GM12878 (cell line): ENCODE data around the gene METTL4.

Source experiments
- RAD21 ChIP-seq: IDR thresholded peaks from 2 replicates; pipeline ENCODE4 v1.6.1; 2011; ENCODE audit warnings: mild to moderate bottlenecking, low read depth, low read length, moderate library complexity; ENCODE audit not compliant: insufficient read depth
- SIX5 ChIP-seq: IDR thresholded peaks from 2 replicates; pipeline ENCODE4 v1.6.1; 2011; ENCODE audit warnings: mild to moderate bottlenecking, low read depth, low read length, moderate library complexity; ENCODE audit not compliant: severe bottlenecking
- TF ChIP-seq, protein P1 (sequence below), 3 experiments: IDR thresholded peaks in 2 of 3; conservative IDR thresholded peaks in 1 of 3; 2 replicates each; pipeline ENCODE4 v1.5.1; 2011; ENCODE audit warnings: low read depth in 3 of 3, low read length in 3 of 3, mild to moderate bottlenecking in 3 of 3, control low read depth in 2 of 3, moderate library complexity in 2 of 3, inconsistent platforms in 1 of 3, mixed read lengths in 1 of 3; ENCODE audit not compliant: control insufficient read depth in 2 of 3, insufficient read depth in 1 of 3; ENCODE audit errors: extremely low read depth in 1 of 3

DNA sequence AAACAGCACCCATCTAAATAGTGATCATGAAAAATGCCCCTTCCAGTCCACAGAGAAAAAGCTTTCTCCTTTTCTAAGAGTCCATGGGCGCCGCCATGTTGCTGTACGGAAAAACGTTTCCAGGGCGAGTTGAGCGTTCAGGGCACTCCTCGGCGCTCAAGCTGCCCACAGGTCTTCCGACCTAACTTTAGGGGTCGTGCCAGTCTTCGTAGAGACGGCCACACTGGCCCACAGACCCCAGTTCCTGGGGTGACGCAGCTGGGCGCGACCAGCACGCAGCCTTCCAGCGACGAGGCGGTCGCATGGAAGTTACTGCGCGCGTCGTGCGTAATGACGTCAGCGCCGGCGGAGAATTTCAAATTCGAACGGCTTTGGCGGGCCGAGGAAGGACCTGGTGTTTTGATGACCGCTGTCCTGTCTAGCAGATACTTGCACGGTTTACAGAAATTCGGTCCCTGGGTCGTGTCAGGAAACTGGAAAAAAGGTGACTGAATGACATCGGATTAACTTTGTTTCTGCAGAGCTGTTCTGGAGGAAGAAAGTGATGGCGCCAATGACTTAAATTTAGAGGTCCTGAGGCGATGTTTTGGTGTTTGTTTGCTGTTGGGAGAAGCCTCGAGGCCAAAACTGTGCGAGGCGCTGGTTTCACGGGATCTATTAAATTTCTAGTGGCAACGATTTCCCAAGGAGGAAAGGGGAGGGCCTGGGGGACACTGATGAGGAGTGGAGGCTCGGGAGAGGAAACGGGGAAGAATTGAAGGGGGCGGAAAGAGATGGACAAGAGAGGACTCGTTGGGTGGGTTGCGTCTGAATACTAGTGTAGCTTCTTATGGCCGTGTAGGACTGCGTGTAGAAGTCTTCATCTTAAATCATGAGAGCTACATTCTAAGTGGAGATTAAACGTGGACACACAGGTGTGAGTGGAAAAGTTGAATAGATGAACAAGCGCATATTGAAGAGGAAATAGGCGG lies at the start of gene METTL4, which contains the start of gene NDC80:
- no peak for TF ChIP-seq RAD21
- TF ChIP-seq, protein P1, sequence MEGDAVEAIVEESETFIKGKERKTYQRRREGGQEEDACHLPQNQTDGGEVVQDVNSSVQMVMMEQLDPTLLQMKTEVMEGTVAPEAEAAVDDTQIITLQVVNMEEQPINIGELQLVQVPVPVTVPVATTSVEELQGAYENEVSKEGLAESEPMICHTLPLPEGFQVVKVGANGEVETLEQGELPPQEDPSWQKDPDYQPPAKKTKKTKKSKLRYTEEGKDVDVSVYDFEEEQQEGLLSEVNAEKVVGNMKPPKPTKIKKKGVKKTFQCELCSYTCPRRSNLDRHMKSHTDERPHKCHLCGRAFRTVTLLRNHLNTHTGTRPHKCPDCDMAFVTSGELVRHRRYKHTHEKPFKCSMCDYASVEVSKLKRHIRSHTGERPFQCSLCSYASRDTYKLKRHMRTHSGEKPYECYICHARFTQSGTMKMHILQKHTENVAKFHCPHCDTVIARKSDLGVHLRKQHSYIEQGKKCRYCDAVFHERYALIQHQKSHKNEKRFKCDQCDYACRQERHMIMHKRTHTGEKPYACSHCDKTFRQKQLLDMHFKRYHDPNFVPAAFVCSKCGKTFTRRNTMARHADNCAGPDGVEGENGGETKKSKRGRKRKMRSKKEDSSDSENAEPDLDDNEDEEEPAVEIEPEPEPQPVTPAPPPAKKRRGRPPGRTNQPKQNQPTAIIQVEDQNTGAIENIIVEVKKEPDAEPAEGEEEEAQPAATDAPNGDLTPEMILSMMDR (IDR thresholded peaks at IDR 0.05 in 2 of 3, conservative IDR thresholded peaks at IDR 0.05 in 1 of 3; ENCODE audit: control insufficient read depth in 2 of 3, extremely low read depth in 1 of 3, insufficient read depth in 1 of 3, low read depth in 3 of 3, low read length in 3 of 3): 0 out of 6 replicates have a peak, but pooled peaks of 1 of the 3 experiments have one; percentile 12
- TF ChIP-seq SIX5: peak; percentile 66
